ENCODE measurements around the gene TBC1D4. TPM values are rescaled to one million over a fixed set of nuclear protein-coding genes. Genes with fewer than 3 reads are reported as not detected.

The TBC1D4 gene
- polyA plus RNA-seq, 1 of the 3 experiments (the other 2 are of a cell fraction), result 8.8 TPM

- H3K4me3 ChIP-seq (ENCODE audit: low read depth in 2 of 2, low read length in 1 of 2), result no peak overlapping the region
- peaks cover 0 to 2% of the 10 kb centered on the region in 2 experiments for H3K36me3 ChIP-seq (replicated peaks in 1 of 2; ENCODE audit: control insufficient read depth in 1 of 2, insufficient read depth in 2 of 2, low read length in 1 of 2)
- ChIA-PET POLR2A (no interaction called here), CTCF (interaction anchor here (0.7 kb wide), 1 partner anchor 11 kb away, joined by 4 read pairs; no protein-coding TSS in a partner anchor)
- H3K9ac ChIP-seq, result no peak overlapping the region
- no peaks in the 10 kb centered on the region for H3K79me2 ChIP-seq (ENCODE audit: insufficient read depth)
- no peaks in the 10 kb centered on the region for H3K9me2 ChIP-seq
- H3K4me1 ChIP-seq (ENCODE audit: control insufficient read depth in 1 of 2, insufficient read depth in 2 of 2, low read depth in 1 of 2, low read length in 1 of 2), result peaks cover 2 to 11% of the 10 kb centered on the region in 2 experiments; a peak in 3 of 4 replicates
- H3K9me3 ChIP-seq, result no peaks in the 10 kb centered on the region
- H3F3A ChIP-seq (replicated peaks; ENCODE audit: insufficient read depth), result peaks cover 14% of the 10 kb centered on the region
- no peak overlapping the region for H2AFZ ChIP-seq (ENCODE audit: low read depth)
- TF ChIP-seq MEF2A (IDR thresholded peaks at IDR 0.05; ENCODE audit: borderline replicate concordance, low read depth) (no peak), RFX5 (IDR thresholded peaks at IDR 0.05; ENCODE audit: low read length) (no peak), JUND (IDR thresholded peaks at IDR 0.05) (no peak), EP300 (IDR thresholded peaks at IDR 0.05; ENCODE audit: borderline replicate concordance in 1 of 2, low read depth in 1 of 2, low read length in 1 of 2) (no peak), FOXM1 (IDR thresholded peaks at IDR 0.05; ENCODE audit: low read depth) (no peak), RXRA (IDR thresholded peaks at IDR 0.05; ENCODE audit: borderline replicate concordance, low read depth) (no peak), RAD21 (IDR thresholded peaks at IDR 0.05; ENCODE audit: low read length) (no peak), REST (IDR thresholded peaks at IDR 0.05; ENCODE audit: low read depth, low read length) (no peak), EZH2phosphoT487 (IDR thresholded peaks at IDR 0.05; ENCODE audit: borderline replicate concordance, low read depth) (no peak), NFIC (IDR thresholded peaks at IDR 0.05; ENCODE audit: borderline replicate concordance) (no peak), SIN3A (IDR thresholded peaks at IDR 0.05; ENCODE audit: borderline replicate concordance, low read depth, low read length) (no peak), CTCF (IDR thresholded peaks at IDR 0.05) (no peak), FOSL2 (IDR thresholded peaks at IDR 0.05; ENCODE audit: borderline replicate concordance, low read depth) (no peak), USF1 (IDR thresholded peaks at IDR 0.05; ENCODE audit: borderline replicate concordance, low read depth) (no peak), GABPA (IDR thresholded peaks at IDR 0.05; ENCODE audit: low read depth) (no peak), RCOR1 (IDR thresholded peaks at IDR 0.05; ENCODE audit: low read length) (no peak), YY1 (IDR thresholded peaks at IDR 0.05; ENCODE audit: low read depth) (no peak), ZBTB33 (IDR thresholded peaks at IDR 0.05; ENCODE audit: borderline replicate concordance, low read depth) (no peak), SMC3 (IDR thresholded peaks at IDR 0.05; ENCODE audit: low read depth, low read length) (no peak)
- H3K4me2 ChIP-seq, result no peak overlapping the region
- H3K27ac ChIP-seq (ENCODE audit: low read depth in 2 of 2, low read length in 1 of 2), result no peak overlapping the region
- no peaks in the 10 kb centered on the region for H3K27me3 ChIP-seq (ENCODE audit: insufficient read depth)
- no peaks in the 10 kb centered on the region for H4K20me1 ChIP-seq (ENCODE audit: insufficient read depth)
- DNase-seq, result no peak
Measured at GRCh38 chr13:75355609-75356008, 126.4 kb downstream of the TBC1D4 start.

Measured in SK-N-SH (cell line).